ENCODE data around the gene ALCAM. TPM values are rescaled to one million over a fixed set of nuclear protein-coding genes. Genes with fewer than 3 reads are reported as not detected.

ALCAM gene
- total RNA-seq = 19.9 TPM

GRCh38 chr3:105366326-105367062 is at the start of gene ALCAM:
Gene ALCAM (plus strand): TSS chr3:105366909.
- peak; percentile 57 to 92 (median 91) for DNase-seq (ENCODE audit: low read depth in 2 of 3, low spot score in 2 of 3)

- no peak for DNase-seq (ENCODE audit: low read depth in 2 of 3, low spot score in 2 of 3)
These were observed 48.9 kb upstream of the ALCAM start for GRCh38 chr3:105317841-105318240.

- DNase-seq (ENCODE audit: low read depth in 2 of 3, low spot score in 2 of 3) = no peak
These were observed 44.0 kb upstream of the ALCAM start for GRCh38 chr3:105322570-105323273.

- no peak for DNase-seq (ENCODE audit: low read depth in 2 of 3, low spot score in 2 of 3)
These were observed 43.5 kb upstream of the ALCAM start for GRCh38 chr3:105323274-105323599.

- DNase-seq (ENCODE audit: low read depth in 2 of 3, low spot score in 2 of 3) = no peak
These were observed 41.8 kb upstream of the ALCAM start for GRCh38 chr3:105324951-105325350.

- DNase-seq (ENCODE audit: low read depth in 2 of 3, low spot score in 2 of 3) = no peak
These were observed 38.9 kb upstream of the ALCAM start for GRCh38 chr3:105327662-105328337.

GRCh38 chr3:105328338-105328730 is 38.4 kb upstream of the ALCAM start:
- no peak for DNase-seq (ENCODE audit: low read depth in 2 of 3, low spot score in 2 of 3)

GRCh38 chr3:105332961-105333360 is 33.7 kb upstream of the ALCAM start:
- no peak for DNase-seq (ENCODE audit: low read depth in 2 of 3, low spot score in 2 of 3)

- no peak for DNase-seq (ENCODE audit: low read depth in 2 of 3, low spot score in 2 of 3)
These were observed 32.4 kb upstream of the ALCAM start for GRCh38 chr3:105334138-105334882.

GRCh38 chr3:105339946-105340345 is 26.8 kb upstream of the ALCAM start:
- DNase-seq (ENCODE audit: low read depth in 2 of 3, low spot score in 2 of 3) = no peak

- no peak for DNase-seq (ENCODE audit: low read depth in 2 of 3, low spot score in 2 of 3)
These were observed 22.7 kb upstream of the ALCAM start for GRCh38 chr3:105343991-105344390.

- DNase-seq (ENCODE audit: low read depth in 2 of 3, low spot score in 2 of 3) = no peak
These were observed 21.6 kb upstream of the ALCAM start for GRCh38 chr3:105345156-105345555.

- DNase-seq (ENCODE audit: low read depth in 2 of 3, low spot score in 2 of 3) = no peak
These were observed 18.9 kb upstream of the ALCAM start for GRCh38 chr3:105347625-105348302.

GRCh38 chr3:105348307-105348706 is 18.4 kb upstream of the ALCAM start:
- no peak for DNase-seq (ENCODE audit: low read depth in 2 of 3, low spot score in 2 of 3)

GRCh38 chr3:105349684-105350387 is 16.9 kb upstream of the ALCAM start:
- DNase-seq (ENCODE audit: low read depth in 2 of 3, low spot score in 2 of 3) = no peak

- no peak for DNase-seq (ENCODE audit: low read depth in 2 of 3, low spot score in 2 of 3)
These were observed 14.9 kb upstream of the ALCAM start for GRCh38 chr3:105351821-105352220.

GRCh38 chr3:105352976-105353375 is 13.7 kb upstream of the ALCAM start:
- DNase-seq (ENCODE audit: low read depth in 2 of 3, low spot score in 2 of 3) = no peak

GRCh38 chr3:105353485-105354161 is 13.1 kb upstream of the ALCAM start:
- peak in 1 of 3 donors; percentile 17 for DNase-seq (ENCODE audit: low read depth in 2 of 3, low spot score in 2 of 3)

- DNase-seq (ENCODE audit: low read depth in 2 of 3, low spot score in 2 of 3) = no peak
These were observed 12.3 kb upstream of the ALCAM start for GRCh38 chr3:105354429-105354828.
